Measurements from ENCODE around the gene AMELY.
"Not testable (repeated sequence)": the region's sequence is repeated elsewhere in the genome, so short reads cannot be mapped to it uniquely, and the experiment has no call there.

Gene AMELY, protein sequence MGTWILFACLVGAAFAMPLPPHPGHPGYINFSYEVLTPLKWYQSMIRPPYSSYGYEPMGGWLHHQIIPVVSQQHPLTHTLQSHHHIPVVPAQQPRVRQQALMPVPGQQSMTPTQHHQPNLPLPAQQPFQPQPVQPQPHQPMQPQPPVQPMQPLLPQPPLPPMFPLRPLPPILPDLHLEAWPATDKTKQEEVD

DNA sequence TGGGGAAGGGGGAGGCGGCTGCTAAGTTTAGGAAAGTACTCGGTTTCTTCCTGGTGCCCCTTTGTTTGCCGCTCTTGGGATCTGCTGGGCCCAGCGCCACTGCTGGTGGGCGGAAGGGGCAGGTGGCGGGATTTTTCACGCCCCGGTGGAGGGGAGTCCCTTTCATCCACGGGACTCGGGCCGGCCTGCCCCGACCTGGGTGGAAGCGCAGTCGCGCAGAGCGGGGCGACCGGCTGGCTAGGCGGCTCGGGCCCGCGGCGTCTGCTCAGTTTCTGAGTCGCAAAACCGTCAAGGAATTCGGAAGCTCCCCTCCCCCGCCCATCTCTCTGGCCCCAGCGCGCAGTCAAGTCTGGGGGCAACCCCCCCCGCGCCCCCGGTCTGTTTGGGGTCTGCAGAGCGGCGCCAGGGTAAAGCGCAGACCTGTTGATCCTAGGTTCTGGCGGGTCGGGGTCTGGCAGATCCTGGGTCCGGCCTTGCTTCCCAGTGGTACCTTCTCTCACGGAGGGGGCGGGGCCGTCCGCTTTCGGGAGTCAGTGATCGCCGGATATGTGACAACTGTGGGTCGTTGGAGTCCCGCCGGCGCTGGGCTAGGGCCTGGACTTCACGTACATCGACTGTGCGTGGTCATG, at the start of gene AMELY:
Gene AMELY, minus strand, starts transcription at position 500 of the 629 bp plus-strand sequence. CDS start 39,144 bp downstream, outside the sequence.
- DNase-seq: peak in 1 of 2 experiments; percentile 0

DNA sequence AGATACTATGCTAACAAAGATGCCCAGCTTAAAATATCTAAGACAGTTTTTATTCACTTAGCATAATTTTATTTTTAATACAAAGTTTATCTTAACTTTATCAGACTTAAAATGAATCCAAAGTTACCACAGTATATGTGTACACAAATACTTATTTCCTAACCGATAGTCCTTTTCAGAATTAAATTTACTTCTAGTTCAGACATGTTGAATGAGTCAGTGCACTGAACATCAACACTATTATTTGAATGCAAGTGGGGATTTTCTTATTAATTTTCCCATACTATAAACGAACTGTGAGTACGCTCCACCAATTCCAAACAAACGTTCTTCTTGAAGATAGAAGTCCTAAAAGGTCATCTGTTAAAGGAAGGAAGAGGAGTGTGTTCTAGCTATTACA, 38.4 kb upstream of the AMELY start:
- no peak for DNase-seq

DNA sequence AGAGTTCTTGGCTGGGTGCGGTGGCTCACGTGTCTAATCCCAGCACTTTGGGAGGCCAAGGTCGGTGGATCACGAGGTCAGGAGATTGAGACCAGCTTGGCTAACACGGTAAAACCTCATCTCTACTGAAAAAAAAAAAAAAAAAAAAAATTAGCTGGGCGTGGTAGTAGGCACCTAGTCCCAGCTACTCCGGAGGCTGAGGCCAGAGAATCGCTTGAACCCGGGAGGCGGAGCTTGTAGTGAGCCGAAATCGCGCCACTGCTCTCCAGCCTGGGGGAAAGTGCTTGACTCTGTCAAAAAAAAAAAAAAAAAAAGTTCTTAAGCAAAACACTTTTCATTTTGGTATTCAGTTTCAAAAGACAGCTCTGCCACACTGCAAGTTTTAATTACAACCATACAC, 36.8 kb upstream of the AMELY start:
- DNase-seq: no peak

DNA sequence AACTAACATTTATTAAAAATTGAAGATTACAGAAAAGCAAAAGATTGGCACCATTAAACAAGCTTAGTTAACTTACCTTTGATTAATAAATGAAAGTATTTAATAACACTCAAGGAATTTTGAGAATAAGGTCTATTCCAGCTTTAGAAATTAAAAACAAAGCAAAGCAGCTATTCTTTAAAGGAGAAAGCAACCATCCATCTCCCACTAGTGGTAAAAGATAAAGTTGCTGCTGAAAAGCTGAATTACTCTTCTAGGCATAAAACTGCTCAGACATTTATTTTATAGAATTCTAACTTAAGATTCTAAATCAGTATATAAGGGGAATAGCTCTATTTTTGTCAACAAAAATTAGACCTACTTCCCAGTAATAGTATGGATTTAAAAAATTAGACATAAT, 36.1 kb upstream of the AMELY start:
- DNase-seq: no peak

DNA sequence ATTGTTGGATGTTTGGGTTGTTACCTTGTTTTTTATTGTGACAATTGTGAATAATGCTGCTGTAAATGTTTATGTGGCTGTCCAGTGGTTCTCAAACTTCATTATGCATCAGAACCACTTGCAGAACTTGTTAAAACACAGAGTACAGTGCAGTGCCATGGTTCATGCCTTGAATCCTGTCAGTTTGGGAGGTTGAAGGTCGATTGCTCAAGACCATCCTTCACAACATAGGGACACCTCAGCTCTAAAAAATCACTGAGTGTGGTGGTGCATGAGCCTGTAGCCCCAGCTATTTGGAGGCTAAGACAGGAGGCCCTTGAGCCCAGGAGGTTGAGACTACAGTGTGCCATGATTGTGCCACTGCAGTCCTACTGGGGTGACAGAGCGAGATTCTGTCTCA, 23.9 kb upstream of the AMELY start:
- no peak for DNase-seq

DNA sequence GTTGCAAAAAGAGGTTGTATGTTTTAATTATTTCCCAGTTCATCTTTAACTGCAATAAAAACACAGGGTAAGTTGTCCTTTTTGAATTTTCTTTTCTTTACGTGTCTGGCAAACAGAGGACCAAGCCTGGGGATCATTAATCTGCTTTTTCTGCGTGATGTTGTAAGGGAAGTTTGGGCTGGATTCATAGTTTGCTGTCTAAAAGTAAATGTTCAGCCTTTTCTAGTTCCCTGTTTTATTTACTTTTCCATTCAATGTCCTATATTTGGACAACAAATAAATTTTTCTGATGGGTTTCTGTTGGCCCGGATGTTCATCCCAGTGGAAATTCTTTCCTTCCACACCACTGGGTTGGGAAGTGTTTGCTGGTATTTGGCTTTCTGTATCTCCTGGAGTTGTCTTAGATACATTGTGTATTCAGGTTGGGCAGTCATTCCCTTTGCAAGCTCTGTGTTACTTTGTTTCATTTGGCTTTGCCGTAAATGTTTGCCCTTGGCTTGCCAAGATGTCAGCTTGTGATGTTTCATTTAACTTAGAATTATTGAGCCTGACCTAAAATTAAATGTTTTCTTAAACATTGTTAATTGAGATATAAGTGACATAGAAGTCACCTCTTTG, 20.3 kb upstream of the AMELY start:
- no peak for DNase-seq

DNA sequence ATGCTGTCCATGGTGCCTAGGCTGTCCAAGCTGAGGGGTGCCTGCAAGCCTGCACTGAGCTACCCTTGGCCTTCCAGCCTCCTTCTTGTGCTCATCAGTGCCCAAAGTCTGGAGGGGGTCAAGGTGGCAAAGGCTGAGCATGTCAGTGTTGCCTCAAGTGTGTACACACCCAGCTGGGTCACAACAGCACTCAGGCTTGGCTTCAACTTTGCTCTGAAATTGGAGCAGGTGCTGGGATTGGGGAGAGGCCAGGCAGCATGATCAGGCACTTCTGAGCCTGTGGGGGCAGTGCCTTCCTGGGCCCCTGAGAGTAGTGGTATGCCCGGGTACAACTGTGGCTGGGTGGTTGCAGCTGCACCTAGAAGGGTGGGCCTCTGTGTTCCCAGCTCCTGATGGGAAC, 17.7 kb upstream of the AMELY start:
- no peak for DNase-seq

DNA sequence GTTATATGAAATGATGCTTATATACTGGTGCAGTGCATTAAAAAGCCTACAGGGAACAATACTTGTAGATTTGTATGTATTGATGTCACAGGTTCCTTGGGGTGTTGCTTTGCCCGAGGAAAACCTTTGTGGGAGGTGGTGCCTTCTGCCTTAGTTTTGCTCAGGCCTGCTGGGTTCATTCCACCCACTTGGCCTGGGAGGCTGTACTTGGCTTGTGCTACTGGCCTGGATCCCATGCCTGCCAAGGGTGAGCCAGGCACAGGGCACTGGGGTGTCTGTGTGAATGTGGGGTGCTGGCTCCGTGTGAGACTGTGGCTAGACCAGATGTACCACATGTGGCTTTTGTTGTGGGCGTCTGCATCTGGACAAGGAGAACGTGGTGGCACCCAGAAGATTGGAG, 16.7 kb upstream of the AMELY start:
- DNase-seq: no peak

DNA sequence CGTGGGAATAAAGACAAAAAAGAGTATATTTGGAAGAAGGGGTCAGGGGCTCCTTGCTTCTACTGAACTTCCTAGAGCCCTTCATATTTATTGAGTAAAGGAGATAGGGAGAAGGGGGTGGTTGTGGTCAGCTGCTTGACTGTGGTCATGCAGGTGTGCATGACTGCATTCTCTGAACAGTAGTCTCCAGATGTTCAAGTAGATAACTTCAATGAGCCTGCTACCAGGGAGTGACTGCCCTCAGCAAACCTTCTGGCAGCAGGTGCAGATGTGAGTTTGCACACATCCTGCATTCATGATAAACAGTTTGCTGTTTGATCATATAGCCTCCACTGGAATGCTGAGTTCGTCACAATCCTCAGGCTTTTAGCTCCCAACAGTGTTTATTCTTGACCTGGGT, 9.5 kb upstream of the AMELY start:
- DNase-seq: no peak

DNA sequence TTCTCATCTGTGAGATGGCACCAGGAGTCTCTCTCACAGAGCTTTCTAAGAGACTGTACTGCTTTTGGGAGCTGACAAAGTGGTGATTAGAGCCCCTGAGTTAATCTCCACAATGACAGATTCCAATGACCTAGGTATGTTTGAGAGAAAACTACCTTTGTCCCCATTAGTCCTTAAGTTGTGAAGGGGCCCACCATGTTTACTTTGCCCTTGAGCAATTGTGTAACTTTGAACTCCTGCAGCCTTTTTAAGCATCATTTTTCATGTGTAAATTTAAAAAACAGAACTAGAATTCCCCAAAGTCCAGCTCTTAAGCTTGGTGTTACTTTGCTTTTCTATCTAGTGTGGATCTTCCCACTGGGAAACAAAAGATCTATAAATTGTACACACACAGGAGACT, 1.8 kb upstream of the AMELY start:
- no peak for DNase-seq

DNA sequence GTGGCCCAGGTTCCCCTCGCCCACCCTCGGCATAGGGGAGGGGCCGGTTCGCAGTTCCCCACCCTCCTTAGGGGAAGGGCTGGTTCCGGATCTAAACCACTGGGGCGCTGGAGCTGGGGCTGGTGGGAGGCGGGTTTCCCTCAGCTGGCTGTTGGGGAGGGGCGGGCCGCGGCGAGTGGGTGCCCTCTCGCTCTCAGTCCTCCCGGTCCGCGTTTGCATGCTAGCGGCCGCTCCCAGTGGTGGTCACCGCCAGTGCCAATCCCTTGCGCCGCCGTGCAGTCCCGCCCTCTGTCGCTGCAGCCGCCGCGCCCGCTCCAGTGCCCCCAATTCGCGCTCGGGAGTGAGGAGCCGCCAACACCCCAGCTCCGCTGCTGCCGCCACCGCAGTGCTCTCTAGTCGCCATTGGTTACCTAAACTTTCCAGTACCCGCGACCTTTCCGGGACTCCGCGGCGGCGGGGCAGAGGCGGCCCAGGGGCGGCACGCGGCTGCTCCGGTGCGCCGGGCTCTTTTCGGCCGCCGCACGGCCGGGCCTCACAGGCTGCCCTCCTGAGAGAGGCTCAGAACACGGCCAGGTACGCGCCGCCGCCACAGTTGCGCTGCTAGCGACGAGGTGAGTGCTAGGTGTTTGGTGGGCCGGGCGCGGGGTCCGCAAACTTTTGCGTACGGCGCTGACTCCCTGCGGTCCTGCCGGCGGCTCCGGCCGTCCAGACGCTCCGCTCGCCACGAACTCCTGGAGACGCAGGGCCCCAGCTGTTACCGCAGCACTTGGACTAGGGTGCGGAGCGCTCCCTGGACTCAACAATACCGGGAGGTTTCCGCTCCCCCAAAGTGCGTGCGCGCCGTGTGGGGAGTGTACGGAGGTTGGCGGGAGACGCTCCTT, 940 bp downstream of the AMELY start, which contains the start of gene TBL1Y:
Gene TBL1Y, plus strand, starts transcription at position 326 of the 881 bp plus-strand sequence. CDS start 114,388 bp downstream, outside the sequence.
- DNase-seq: peak in 1 of 2 experiments; percentile 0

DNA sequence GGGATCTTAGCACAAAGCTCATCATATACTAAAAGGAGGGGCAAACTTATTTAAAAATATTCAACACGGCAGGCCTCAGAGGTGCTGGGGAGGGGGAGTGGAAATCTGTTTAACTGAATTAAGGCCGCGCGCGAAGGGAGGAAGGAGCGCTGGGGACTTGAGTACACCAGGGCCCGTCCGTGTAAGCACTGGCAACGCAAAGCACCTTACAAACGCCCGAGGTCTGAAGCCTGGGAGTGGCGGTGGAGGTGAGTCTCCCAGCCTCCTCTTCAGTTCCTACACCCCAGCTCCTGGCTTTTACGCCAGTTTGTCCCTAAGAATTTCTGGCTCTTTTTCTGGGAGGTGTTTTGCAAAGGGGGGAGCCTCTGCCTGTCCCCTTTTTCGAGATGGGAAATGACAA, 1.7 kb downstream of the AMELY start:
- peak in 1 of 2 experiments; percentile 0 for DNase-seq

DNA sequence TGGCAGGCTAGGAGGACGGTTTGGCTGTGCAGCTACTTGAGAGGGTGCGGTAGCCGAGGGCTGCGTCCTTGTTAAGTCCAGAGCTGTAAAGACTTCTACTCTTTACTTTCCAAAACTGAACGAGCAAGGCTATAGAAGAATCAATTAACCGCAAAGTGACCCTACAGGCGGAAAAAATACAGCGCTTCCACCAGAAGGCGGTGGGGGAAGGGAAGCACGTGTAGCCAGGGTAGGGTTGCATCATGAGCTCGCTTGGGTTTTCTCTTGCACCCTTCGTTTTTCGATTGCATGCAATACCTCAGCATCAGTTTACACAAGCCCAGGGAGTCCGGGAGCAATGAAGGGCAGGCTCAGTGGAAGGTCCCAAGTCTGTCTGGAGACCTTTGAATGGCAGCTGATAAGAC, 2.4 kb downstream of the AMELY start:
- DNase-seq: peak in 1 of 2 experiments; percentile 2

DNA sequence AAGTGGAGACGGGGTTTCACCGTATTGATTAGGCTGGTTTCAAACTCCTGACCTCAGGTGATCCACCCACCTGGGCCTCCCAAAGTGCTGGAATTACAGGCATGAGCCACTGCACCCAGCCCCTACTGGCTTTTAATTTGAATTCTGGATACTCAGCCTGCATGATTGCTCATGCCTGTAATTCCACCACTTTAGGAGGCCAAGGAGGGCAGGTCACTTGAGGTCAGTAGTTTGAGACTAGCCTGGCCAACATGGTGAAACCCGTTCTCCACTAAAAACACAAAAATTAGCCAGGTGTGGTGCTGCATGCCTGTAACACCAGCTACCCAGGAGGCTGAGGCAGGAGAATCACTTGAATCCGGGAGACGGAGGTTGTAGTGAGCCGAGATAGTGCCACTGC, 3.5 kb downstream of the AMELY start:
- not testable (repeated sequence) for DNase-seq

DNA sequence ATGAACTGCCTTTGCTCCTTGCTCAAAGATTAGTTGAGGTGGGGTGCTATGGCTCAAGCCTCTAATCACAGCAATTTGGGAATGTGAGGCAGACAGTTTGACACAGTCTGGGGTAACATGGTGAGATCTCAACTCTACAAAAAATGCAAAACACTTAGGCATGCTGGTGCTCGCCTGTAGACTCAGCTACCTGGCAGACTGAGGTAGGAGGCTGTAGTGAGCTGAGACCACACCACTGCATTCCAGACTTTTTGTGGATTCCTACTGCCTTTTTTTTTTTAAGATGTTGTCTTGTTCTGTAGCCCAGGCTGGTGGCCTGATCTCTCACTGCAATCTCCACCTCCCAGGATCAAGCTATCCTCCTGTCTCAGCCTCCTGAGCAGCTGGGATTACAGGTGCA, 4.0 kb downstream of the AMELY start:
- DNase-seq: no peak

DNA sequence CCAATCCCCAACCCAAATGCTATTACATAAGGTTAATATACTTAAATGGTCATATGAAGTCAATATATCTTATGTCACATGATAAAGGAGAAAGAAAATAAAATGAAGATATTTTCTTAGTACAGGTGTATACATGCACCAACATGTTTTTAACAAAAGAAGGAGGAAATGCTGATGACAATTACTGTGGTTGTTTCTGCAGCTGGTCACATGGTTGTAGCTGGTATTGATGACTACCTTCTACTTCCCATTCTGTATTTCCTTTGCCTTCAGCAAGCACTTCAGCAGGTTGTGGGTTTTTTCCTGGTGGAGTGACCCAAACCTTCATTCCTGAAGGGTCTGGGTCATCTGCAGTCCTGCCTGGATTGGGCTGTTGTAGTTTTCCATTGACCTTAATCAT, 9.4 kb downstream of the AMELY start:
- not testable (repeated sequence) for DNase-seq

DNA sequence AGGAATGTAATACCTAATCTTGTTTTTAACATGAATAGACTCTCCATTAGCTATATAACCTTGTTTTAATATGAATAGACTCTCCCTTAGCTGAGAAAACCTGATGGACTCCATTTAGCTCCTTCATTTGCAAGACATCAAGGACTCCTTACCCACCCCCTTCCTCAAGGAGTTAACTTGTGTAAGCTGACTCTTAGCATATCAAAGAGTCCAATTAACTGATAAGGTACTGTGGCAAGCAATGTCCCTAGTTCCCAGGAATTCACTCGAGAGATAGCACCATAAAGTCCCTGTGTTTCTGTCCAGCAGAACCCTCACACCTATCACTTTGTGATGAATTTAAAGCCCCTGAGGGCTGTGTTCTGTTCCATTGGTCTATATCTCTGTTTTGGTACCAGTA, 16.3 kb downstream of the AMELY start:
- DNase-seq: no peak

DNA sequence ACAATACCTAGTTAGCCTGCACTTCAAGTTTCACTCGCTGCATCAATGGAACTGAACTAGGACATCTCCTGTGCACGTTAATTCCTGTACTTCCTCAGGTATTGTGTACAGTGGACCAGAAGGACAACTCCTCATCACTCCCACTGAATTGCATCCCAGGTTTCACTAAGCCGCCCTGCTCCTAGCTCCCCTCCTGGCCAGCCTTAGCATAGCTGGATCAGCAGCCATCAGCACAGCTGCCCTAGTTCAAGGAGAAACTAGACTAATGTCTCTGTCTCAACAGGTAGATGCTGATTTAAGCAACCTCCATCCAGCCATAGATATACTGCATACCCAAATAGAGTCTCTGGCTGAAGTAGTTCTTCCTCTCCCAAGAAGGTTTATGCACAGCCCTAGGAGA, 17.1 kb downstream of the AMELY start:
- no peak for DNase-seq

DNA sequence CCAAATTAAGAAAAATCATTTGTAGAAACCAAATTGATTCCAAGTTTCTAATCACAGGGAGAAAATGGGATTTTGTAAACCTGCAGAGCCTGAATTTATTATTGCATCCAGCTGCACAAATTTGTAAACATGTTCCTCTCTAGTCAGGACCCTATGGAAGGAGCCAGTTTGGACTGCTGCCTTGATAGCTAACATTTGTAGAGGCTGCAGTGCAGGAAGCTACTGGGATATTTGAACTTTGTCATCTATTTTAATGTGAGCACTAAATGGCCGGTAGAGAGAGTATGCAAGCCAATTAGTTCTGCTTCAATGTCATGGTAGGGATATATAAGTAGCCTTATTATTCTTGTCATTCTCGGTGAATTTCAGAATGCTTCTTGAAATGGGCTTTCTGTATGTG, 62.2 kb downstream of the AMELY start:
- no peak for DNase-seq

DNA sequence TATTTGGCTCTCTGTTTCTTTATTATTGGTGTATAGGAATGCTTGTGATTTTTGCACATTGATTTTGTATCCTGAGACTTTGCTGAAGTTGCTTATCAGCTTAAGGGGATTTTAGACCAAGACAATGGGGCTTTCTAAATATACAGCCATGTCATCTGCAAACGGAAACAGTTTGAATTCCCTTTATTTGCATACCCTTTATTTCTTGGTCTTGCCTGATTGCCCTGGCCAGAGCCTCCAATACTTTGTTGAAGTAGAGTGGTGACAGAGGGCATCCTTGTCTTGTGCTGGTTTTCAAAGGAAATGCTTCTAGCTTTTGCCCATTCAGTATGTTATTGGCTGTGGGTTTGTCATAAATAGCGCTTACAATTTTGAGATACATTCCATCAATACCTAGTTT, 68.9 kb downstream of the AMELY start:
- not testable (repeated sequence) for DNase-seq

Data from NCI-H526 (cell line).